ENCODE results near the gene GALR1.
"Not testable (repeated sequence)": the region's sequence is repeated elsewhere in the genome, so short reads cannot be mapped to it uniquely, and the experiment has no call there.

Gene GALR1

GRCh38 chr18:77250926-77251729, 1.5 kb downstream of the GALR1 start:
- no peak for DNase-seq (ENCODE audit: low read depth in 2 of 2)

DNA sequence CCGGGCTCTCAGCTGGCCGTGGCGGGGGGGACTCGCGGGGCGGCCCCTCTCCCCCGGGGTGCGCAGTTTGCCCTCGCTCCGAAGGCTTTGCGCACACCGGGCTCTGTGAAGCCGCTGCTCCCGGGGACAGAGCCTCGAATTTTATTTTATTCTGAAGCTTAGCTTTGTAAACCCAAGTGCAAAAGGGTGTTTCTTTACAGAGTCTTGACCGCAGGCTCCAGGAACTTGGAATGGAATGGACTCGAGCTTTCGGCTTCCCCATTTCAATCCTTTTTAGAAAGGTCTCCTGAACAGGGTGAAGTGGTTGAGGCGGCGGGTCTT, 2.0 kb downstream of the GALR1 start:
- DNase-seq (ENCODE audit: low read depth in 2 of 2), result no peak

GRCh38 chr18:77254711-77255405, 5.2 kb downstream of the GALR1 start:
- DNase-seq (ENCODE audit: low read depth in 2 of 2), result no peak

DNA sequence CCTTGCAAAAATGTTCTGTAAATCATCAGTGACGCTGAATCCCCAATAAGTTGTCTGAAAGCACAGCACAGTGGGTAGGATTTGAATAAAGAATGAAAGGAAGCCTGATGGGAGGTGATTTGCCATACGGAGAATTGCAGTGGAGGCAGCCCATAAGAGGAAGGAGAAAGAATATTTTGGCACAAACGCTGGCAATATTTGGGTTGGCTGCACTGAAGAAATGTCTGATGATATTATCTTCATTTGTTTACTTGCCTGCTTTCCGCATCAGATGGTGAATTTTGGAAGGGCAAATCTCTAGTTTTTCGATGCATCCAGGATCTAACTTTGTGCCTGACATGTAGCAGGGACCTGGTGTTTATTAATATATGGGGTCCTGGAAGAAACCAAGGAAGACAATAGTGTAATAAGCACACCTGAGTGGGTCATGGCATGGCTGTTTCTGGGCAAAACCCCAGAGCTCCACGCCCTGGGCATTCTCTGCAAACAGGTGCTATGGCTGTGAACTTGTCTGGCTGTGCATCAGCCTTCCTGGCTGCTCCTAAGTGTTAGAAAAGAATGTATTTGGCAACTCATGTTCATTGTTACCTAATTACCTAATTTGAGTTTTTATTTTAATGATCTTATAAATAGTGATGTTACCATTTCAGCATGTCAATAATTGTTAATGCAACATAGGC, 5.9 kb downstream of the GALR1 start:
- no peak for DNase-seq (ENCODE audit: low read depth in 2 of 2)

DNA sequence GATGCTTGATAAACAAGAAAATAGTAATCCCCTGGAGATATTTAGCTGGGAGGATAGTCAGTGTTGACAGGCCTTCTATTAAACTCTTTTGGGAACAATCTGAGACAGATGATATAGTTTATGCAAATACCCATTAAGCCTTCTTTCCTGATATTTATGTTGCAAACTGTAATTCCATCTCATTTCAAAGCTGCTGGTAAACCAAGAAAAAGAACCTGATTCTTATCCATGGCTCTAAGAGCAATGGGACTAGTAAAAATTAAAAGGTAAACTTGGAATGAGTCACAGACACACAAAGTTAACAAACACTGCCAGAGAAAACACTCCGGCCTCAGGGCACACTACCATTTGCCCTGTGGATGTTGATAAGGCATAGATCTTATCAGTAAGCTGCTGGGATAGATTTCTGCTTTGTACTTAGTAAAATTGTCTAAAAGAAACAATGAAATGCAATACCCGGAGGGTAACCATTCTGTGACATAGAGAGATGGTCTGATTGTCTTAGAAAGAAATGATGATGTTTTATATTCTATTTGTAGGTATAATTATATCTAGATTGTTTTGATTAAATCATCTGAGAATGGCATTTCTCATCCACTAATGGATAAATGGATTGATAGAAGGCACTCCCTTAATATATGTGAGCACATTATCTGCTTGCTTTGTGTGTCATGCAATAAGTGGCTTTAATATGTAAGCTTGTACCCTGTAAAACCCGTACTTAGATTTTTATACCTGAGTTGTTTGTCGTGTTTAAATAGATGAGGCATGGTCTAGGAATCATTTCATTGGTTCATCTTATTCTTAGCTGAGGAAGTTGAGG, 13.2 kb downstream of the GALR1 start:
- no peak for DNase-seq (ENCODE audit: low read depth in 2 of 2)

- DNase-seq (ENCODE audit: low read depth in 2 of 2), result no peak
Measured at GRCh38 chr18:77263466-77263763, 13.8 kb downstream of the GALR1 start.

- no peak for DNase-seq (ENCODE audit: low read depth in 2 of 2)
Measured at GRCh38 chr18:77267969-77268368, 18.3 kb downstream of the GALR1 start.

DNA sequence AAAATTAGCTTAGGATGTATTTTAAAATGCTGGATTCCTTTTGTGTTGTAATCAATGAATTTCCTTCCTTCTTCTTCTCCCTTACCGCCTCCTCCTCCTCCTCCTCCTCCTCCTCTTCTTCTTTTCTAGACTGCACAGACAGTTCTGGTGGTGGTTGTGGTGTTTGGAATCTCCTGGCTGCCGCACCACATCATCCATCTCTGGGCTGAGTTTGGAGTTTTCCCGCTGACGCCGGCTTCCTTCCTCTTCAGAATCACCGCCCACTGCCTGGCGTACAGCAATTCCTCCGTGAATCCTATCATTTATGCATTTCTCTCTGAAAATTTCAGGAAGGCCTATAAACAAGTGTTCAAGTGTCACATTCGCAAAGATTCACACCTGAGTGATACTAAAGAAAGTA, 18.8 kb downstream of the GALR1 start:
- no peak for DNase-seq (ENCODE audit: low read depth in 2 of 2)

- peak; percentile 18 to 26 for DNase-seq (ENCODE audit: low read depth in 2 of 2)
Measured at GRCh38 chr18:77271576-77272481, 22.2 kb downstream of the GALR1 start.

DNA sequence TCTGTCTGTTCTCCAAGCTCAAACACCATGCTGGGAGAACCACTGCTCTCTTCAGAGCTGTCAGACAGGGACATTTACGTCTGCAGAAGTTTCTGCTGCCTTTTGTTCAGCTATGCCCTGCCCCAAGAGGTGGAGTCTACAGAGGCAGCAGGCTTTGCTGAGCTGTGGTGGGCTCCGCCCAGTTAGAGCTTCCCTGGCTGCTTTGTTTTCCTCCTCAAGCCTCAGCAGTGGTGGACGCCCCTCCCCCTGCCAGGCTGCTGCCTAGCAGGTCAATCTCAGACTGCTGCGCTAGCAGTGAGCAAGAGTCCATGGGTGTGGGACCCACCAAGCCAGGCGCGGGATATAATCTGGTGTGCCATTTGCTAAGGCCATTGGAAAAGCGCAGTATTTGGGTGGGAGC, 41.2 kb downstream of the GALR1 start:
- not testable (repeated sequence) for DNase-seq (ENCODE audit: low read depth in 2 of 2)

DNA sequence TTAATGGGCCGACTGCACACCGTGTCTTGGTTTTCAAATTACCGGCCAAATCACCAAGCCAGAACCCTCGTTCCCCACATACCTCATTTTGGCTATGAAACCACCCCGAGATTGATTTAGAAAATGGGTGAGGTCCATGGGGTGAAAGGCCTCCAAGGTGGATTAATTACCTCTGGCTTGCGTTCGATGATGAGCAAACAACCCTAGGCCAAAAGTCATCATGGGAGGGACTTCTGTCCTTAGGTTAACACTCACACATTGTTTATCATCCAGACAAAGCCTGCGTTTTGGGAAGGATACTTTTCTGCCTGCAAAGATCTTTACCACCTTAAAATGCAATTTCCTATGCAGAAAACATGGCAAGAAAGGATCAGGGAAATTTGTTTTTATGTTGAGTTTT, 48.5 kb downstream of the GALR1 start:
- DNase-seq (ENCODE audit: low read depth in 2 of 2), result no peak

GRCh38 chr18:77299706-77300105, 50.1 kb downstream of the GALR1 start:
- no peak for DNase-seq (ENCODE audit: low read depth in 2 of 2)

DNA sequence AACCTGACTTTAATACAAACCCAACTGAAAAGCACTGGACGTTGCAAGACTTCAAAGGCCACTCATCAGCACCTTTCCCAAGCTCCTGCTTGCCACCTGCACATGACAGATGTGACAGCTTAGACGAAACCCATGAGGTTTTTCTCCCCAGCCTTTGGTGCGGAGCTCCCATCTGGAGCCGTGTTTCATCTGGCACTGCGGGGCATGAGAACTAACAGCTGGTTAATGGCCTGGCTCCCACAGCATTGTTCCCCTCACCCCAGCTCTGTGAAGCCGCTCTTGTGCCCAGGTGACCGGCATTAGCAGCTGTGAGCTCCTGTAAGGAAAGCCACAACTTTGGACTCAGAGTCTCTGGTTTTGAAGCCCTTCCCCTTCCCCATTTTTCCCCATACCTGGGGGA, 50.9 kb downstream of the GALR1 start:
- DNase-seq (ENCODE audit: low read depth in 2 of 2), result no peak

- DNase-seq (ENCODE audit: low read depth in 2 of 2), result no peak
Measured at GRCh38 chr18:77304268-77304667, 54.6 kb downstream of the GALR1 start.

DNA sequence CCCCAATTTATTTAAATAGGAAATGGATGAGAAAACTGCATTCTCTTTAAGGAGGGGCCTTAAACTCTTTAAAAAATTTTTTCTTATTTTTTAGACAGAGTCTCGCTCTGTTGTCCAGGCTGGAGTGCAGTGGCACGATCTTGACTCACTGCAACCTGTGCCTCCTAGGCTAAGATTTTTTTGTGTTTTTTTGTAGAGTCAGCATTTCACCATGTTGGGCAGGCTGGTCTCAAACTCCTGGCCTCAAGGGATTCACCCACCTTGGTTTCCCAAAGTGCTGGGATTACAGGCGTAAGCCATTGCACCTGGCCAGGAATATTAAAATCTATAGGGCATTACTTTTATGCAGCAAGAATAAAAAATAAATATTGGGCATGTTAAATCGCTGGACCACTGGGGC, 56.0 kb downstream of the GALR1 start:
- no peak for DNase-seq (ENCODE audit: low read depth in 2 of 2)

- DNase-seq (ENCODE audit: low read depth in 2 of 2), result no peak
Measured at GRCh38 chr18:77308216-77308615, 58.6 kb downstream of the GALR1 start.

DNA sequence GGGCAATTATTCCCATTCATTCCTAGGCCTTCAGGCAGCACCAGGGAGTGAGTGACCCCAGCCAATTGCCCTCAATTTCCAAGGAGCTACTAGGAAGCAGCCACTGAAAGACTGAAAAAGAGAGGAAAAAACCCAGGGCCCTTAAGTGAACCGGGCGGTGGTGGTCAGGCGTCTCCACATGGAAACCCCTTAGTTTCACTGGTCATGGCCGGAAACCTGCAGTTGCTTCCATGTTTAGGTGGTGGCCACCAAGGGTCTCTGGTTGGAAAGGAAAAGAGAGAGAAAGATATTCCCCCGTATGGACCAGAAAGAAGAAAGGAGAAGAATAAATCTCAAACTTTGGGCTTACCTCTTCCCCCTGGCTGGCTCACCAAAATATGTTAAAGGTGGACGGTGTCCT, 64.9 kb downstream of the GALR1 start:
- DNase-seq (ENCODE audit: low read depth in 2 of 2), result no peak

- no peak for DNase-seq (ENCODE audit: low read depth in 2 of 2)
Measured at GRCh38 chr18:77314952-77315351, 65.3 kb downstream of the GALR1 start.

DNA sequence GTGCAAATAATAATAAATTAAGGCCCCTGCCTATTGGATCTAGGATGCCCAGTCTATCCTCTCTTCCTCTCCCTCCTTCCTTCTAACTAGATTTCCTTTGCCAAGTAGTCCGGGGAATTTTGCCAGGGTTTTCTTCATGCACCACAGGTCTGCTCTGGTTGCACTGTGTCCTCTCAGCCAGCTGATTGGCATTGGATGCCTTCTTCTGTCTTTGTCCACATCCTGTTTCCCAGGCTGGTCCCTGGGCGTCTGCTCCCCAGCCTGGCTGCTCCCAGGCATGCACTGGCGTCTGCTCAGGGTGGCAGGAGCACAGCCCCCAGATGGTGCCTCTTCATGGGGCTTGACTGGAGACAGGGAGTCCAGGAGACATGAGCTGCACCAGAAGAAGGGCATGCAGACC, 66.4 kb downstream of the GALR1 start:
- DNase-seq (ENCODE audit: low read depth in 2 of 2), result no peak

- no peak for DNase-seq (ENCODE audit: low read depth in 2 of 2)
Measured at GRCh38 chr18:77316641-77317040, 67.0 kb downstream of the GALR1 start.

DNA sequence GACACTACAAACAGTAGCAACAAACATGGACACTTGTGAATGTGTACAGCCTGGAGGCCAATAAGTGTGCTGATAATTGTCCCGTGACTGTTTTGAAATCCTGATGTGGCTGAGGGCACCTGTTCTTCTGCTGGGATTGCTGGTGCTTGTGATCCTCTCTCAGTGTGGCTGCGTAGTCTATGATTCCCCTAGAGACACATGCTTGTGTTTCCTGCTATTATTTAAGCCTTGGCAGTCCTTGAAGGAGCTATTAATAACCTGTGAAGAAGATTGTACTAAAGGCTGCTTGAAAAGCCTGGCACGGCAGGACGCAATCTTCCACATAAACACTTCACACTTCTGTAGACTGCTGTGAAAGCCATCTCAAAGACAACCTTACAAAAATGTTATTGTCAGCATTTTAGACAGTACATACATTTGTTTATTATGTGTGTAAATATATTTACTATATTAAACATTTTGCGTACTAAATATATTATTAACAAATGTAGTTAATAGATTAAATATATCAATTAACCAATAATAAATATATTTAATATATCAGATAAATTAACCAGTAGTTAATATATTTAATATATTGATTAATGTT, 71.4 kb downstream of the GALR1 start:
- DNase-seq (ENCODE audit: low read depth in 2 of 2), result no peak
